ENCODE measurements around the gene MUC5AC. TPM values are rescaled to one million over a fixed set of nuclear protein-coding genes. Genes with fewer than 3 reads are reported as not detected.
"Not testable (repeated sequence)": the region's sequence is repeated elsewhere in the genome, so short reads cannot be mapped to it uniquely, and the experiment has no call there.

Gene MUC5AC
- total RNA-seq, 1 experiment from 2014 or later = 0.03 TPM

GRCh38 chr11:1179641-1180040 lies 21.9 kb downstream of the MUC5AC start:
- Histone ChIP-seq H3K4me3 (no peak overlapping the region), H3K27me3 (replicated peaks) (no peaks in the 10 kb centered on the region), H3K27ac (no peak overlapping the region), H3K9me3 (replicated peaks) (no peaks in the 10 kb centered on the region), H3K4me1 (replicated peaks) (no peaks in the 10 kb centered on the region), H3K36me3 (no peaks in the 10 kb centered on the region)
- no peak for DNase-seq (ENCODE audit: low read depth in 1 of 2, low spot score in 2 of 2)

- H3K9me3 ChIP-seq (replicated peaks) = no peaks in the 10 kb centered on the region
- H3K27me3 ChIP-seq (replicated peaks) = no peaks in the 10 kb centered on the region
- no peak overlapping the region for H3K27ac ChIP-seq
- DNase-seq (ENCODE audit: low read depth in 1 of 2, low spot score in 2 of 2) = no peak
- no peaks in the 10 kb centered on the region for H3K4me1 ChIP-seq (replicated peaks)
- no peak overlapping the region for H3K4me3 ChIP-seq
- H3K36me3 ChIP-seq = no peaks in the 10 kb centered on the region
Measured at GRCh38 chr11:1180171-1180570, 22.4 kb downstream of the MUC5AC start.

GRCh38 chr11:1180947-1181391 lies 23.2 kb downstream of the MUC5AC start:
- no peaks in the 10 kb centered on the region for H3K4me1 ChIP-seq (replicated peaks)
- H3K9me3 ChIP-seq (replicated peaks) = no peaks in the 10 kb centered on the region
- no peak for DNase-seq (ENCODE audit: low read depth in 1 of 2, low spot score in 2 of 2)
- H3K27me3 ChIP-seq (replicated peaks) = no peaks in the 10 kb centered on the region
- H3K4me3 ChIP-seq = no peak overlapping the region
- no peaks in the 10 kb centered on the region for H3K36me3 ChIP-seq
- H3K27ac ChIP-seq = no peak overlapping the region

- H3K27me3 ChIP-seq (replicated peaks) = no peaks in the 10 kb centered on the region
- H3K36me3 ChIP-seq = no peaks in the 10 kb centered on the region
- no peak overlapping the region for H3K27ac ChIP-seq
- H3K9me3 ChIP-seq (replicated peaks) = no peaks in the 10 kb centered on the region
- no peak overlapping the region for H3K4me3 ChIP-seq
- no peaks in the 10 kb centered on the region for H3K4me1 ChIP-seq (replicated peaks)
- no peak for DNase-seq (ENCODE audit: low read depth in 1 of 2, low spot score in 2 of 2)
Measured at GRCh38 chr11:1181420-1181819, 23.7 kb downstream of the MUC5AC start.

- Histone ChIP-seq H3K9me3 (replicated peaks) (no peaks in the 10 kb centered on the region), H3K4me3 (no peak overlapping the region), H3K27ac (no peak overlapping the region), H3K36me3 (no peaks in the 10 kb centered on the region), H3K27me3 (replicated peaks) (no peaks in the 10 kb centered on the region), H3K4me1 (replicated peaks) (no peaks in the 10 kb centered on the region)
- DNase-seq (ENCODE audit: low read depth in 1 of 2, low spot score in 2 of 2) = no peak
Measured at GRCh38 chr11:1181853-1182535, 24.2 kb downstream of the MUC5AC start.

- not testable (repeated sequence) for H3K9me3 ChIP-seq (replicated peaks); H3K27ac ChIP-seq; H3K27me3 ChIP-seq (replicated peaks); DNase-seq (ENCODE audit: low read depth in 1 of 2, low spot score in 2 of 2); H3K36me3 ChIP-seq; H3K4me3 ChIP-seq; H3K4me1 ChIP-seq (replicated peaks)
Measured at GRCh38 chr11:1184139-1184538, 26.4 kb downstream of the MUC5AC start.

GRCh38 chr11:1188451-1189130 lies 30.8 kb downstream of the MUC5AC start:
- not testable (repeated sequence) for H3K36me3 ChIP-seq; H3K4me3 ChIP-seq; DNase-seq (ENCODE audit: low read depth in 1 of 2, low spot score in 2 of 2); H3K4me1 ChIP-seq (replicated peaks); H3K9me3 ChIP-seq (replicated peaks); H3K27ac ChIP-seq; H3K27me3 ChIP-seq (replicated peaks)

- H3K36me3 ChIP-seq; DNase-seq (ENCODE audit: low read depth in 1 of 2, low spot score in 2 of 2); H3K27me3 ChIP-seq (replicated peaks); H3K4me1 ChIP-seq (replicated peaks); H3K27ac ChIP-seq; H3K9me3 ChIP-seq (replicated peaks); H3K4me3 ChIP-seq: not testable (repeated sequence)
Measured at GRCh38 chr11:1189816-1190215, 32.1 kb downstream of the MUC5AC start.

GRCh38 chr11:1191786-1192470 lies 34.2 kb downstream of the MUC5AC start:
- H3K36me3 ChIP-seq; H3K4me1 ChIP-seq (replicated peaks); H3K4me3 ChIP-seq; H3K27ac ChIP-seq; H3K27me3 ChIP-seq (replicated peaks); H3K9me3 ChIP-seq (replicated peaks): not testable (repeated sequence)
- DNase-seq (ENCODE audit: low read depth in 1 of 2, low spot score in 2 of 2) = peak in 1 of 2 experiments; percentile 13

- Histone ChIP-seq H3K27me3 (replicated peaks) (no peaks in the 10 kb centered on the region), H3K27ac (no peak overlapping the region), H3K9me3 (replicated peaks) (no peaks in the 10 kb centered on the region), H3K36me3 (no peaks in the 10 kb centered on the region), H3K4me3 (no peak overlapping the region), H3K4me1 (replicated peaks) (no peaks in the 10 kb centered on the region)
- peak in 1 of 2 experiments; percentile 13 for DNase-seq (ENCODE audit: low read depth in 1 of 2, low spot score in 2 of 2)
Measured at GRCh38 chr11:1192741-1193325, 35.1 kb downstream of the MUC5AC start.

GRCh38 chr11:1193326-1194230 lies 35.8 kb downstream of the MUC5AC start:
- no peaks in the 10 kb centered on the region for H3K36me3 ChIP-seq

GRCh38 chr11:1194231-1194976 lies 36.7 kb downstream of the MUC5AC start:
- no peaks in the 10 kb centered on the region for H3K9me3 ChIP-seq (replicated peaks)
- H3K4me3 ChIP-seq = no peak overlapping the region

More at GRCh38 chr11:1193326-1194230, 35.8 kb downstream of the MUC5AC start:
- Histone ChIP-seq H3K9me3 (replicated peaks) (no peaks in the 10 kb centered on the region), H3K27me3 (replicated peaks) (no peaks in the 10 kb centered on the region), H3K4me3 (no peak overlapping the region), H3K4me1 (replicated peaks) (no peaks in the 10 kb centered on the region), H3K27ac (no peak overlapping the region)
- DNase-seq (ENCODE audit: low read depth in 1 of 2, low spot score in 2 of 2) = peak in 1 of 2 experiments; percentile 22

More at GRCh38 chr11:1194231-1194976, 36.7 kb downstream of the MUC5AC start:
- no peak for DNase-seq (ENCODE audit: low read depth in 1 of 2, low spot score in 2 of 2)
- Histone ChIP-seq H3K4me1 (replicated peaks) (no peaks in the 10 kb centered on the region), H3K27ac (no peak overlapping the region), H3K36me3 (no peaks in the 10 kb centered on the region), H3K27me3 (replicated peaks) (no peaks in the 10 kb centered on the region)
